HUES64 (cell line): ENCODE data around the gene C11orf65.
A peak's percentile ranks its signal among the peaks of the same experiment; 100 is the strongest.
"Not testable (repeated sequence)": the region's sequence is repeated elsewhere in the genome, so short reads cannot be mapped to it uniquely, and the experiment has no call there.

Experiments used
- H3K27ac ChIP-seq: 2 replicates; pipeline ENCODE4 v1.7.0; 2013; ENCODE audit warnings: low read depth, low read length, inconsistent platforms
- H3K27me3 ChIP-seq: 2 replicates; pipeline ENCODE4 v1.6.1; 2013; ENCODE audit warnings: mild to moderate bottlenecking, low read length; ENCODE audit not compliant: insufficient read depth
- H3K36me3 ChIP-seq: 2 replicates; pipeline ENCODE4 v1.6.1; 2013; ENCODE audit warnings: mild to moderate bottlenecking, low read length; ENCODE audit not compliant: insufficient read depth
- H3K4me1 ChIP-seq: 2 replicates; pipeline ENCODE4 v1.6.1; 2013; ENCODE audit warnings: mild to moderate bottlenecking, low read length, moderate library complexity; ENCODE audit not compliant: insufficient read depth
- H3K4me3 ChIP-seq: 2 replicates; pipeline ENCODE4 v1.5.1; 2013; ENCODE audit warnings: mild to moderate bottlenecking, low read length, moderate library complexity
- H3K9ac ChIP-seq: 2 replicates; pipeline ENCODE4 v1.6.1; 2013; ENCODE audit warnings: mild to moderate bottlenecking, low read depth, low read length
- H3K9me3 ChIP-seq: 2 replicates; pipeline ENCODE4 v1.6.1; 2013; ENCODE audit warnings: low read depth, low read length; ENCODE audit not compliant: insufficient read depth
- WGBS: fragments of 150-250, 120-280 bp; methylation state at CpG from one replicate; pipeline ENCODE4 v1.1.7; 2013; ENCODE audit warnings: missing lambda C conversion rate; 5-methylcytosine and 5-hydroxymethylcytosine counted together

Gene C11orf65

DNA sequence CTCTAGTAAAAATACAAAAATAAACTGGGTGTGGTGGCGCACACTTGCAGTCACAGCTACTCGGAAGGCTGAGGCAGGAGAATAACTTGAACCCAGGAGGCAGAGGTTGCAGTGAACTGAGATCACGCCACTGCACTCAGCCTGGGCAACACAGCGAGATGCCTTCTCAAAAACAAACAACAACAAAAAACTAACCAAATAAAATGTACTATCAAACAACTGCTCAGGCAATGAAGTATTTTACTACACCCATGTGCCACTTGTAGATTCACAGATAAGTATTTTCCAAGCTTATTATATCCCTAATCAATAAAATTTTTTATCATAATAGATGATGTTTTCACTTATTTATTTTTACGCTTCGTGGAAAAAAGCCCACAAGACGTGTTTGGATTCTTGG, 924 bp downstream of the C11orf65 start:
- H3K9ac ChIP-seq = peak overlapping the region; percentile 93; the same call in 1 of the 2 replicates
- H3K27me3 ChIP-seq = no peaks in the 10 kb centered on the region
- no peaks in the 10 kb centered on the region for H3K36me3 ChIP-seq
- H3K27ac ChIP-seq = peak overlapping the region; percentile 91; the same call in 1 of the 2 replicates
- peak overlapping the region; percentile 83 for H3K4me3 ChIP-seq
- WGBS = 91% methylated on average over 7 of the region's 7 CpGs
- no peaks in the 10 kb centered on the region for H3K4me1 ChIP-seq
- no peaks in the 10 kb centered on the region for H3K9me3 ChIP-seq

DNA sequence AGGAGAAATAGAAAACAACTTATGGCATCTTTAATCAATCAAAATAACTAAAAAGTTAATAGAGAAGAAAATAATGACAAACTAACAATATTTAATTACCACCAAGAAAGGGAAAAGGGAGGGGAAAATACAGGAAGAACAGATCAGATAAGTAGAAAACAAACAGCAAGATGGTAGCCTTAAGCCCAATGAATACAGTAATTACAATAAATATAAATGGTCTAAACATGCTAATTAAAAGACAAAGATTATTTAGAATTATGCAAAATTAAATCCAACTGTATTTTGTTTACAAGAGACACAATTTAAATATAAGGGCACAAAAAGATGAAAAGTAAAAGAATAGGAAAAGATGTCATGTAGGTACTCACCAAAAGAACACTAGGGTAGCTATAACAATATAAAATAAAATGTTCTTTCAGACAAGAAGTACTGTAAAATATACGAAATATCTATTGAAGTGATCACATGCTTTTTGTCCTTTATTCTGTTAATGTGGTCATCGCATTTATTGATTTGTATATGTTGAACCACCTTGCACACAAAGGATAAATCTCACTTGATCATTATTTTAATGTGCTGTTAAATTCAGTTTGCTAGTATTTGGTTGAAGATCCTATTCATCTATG, 14.0 kb downstream of the C11orf65 start:
- Histone ChIP-seq H3K9me3 (peaks cover 15% of the 10 kb centered on the region), H3K27me3 (no peaks in the 10 kb centered on the region), H3K27ac (no peak overlapping the region), H3K4me1 (no peaks in the 10 kb centered on the region), H3K4me3 (no peak overlapping the region), H3K36me3 (no peaks in the 10 kb centered on the region), H3K9ac (no peak overlapping the region)
- WGBS = 100% methylated on average over 1 of the region's 2 CpGs

DNA sequence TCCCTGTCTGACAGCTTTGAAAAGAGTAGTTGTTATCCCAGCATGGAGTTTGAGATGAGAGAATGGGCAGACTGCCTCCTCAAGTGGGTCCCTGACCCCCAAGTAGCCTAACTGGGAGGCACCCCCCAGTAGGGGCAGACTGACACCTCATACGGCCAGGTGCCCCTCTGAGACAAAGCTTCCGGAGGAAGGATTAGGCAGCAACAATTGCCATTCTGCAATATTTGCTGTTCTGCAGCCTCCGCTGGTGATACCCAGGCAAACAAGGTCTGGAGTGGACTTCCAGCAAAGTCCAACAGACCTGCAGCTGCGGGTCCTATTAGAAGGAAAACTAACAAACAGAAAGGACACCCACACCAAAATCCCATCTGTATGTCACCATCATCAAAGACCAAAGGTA, 25.9 kb downstream of the C11orf65 start:
- H3K36me3 ChIP-seq, H3K4me1 ChIP-seq, H3K4me3 ChIP-seq, H3K9ac ChIP-seq, H3K27me3 ChIP-seq, H3K27ac ChIP-seq: not testable (repeated sequence)
- WGBS = 97% methylated on average over 4 of the region's 4 CpGs
- peaks cover 25% of the 10 kb centered on the region for H3K9me3 ChIP-seq

DNA sequence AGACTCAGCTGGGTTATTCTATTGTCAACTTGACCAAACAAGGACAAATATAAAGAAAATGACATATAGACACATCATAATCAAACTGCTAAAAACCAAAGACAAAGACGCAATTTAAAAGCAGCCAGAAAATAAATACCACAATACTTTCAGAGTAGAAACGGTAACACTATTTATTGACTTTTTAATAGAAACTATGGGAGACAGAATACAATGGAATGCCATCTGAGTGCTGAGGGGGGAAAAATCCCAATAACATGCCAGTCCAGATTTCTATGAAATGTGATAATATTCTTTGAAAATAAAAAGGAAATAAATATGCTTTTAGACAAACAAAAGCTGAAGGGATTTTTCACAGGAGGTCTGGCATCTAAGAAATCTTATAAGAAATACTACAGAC, 30.7 kb downstream of the C11orf65 start:
- Histone ChIP-seq H3K4me3 (no peak overlapping the region), H3K4me1 (no peaks in the 10 kb centered on the region), H3K36me3 (no peaks in the 10 kb centered on the region), H3K27ac (no peak overlapping the region), H3K9ac (no peak overlapping the region), H3K27me3 (no peaks in the 10 kb centered on the region), H3K9me3 (peaks cover 24% of the 10 kb centered on the region)
- 93% methylated on average over 2 of the region's 2 CpGs for WGBS

DNA sequence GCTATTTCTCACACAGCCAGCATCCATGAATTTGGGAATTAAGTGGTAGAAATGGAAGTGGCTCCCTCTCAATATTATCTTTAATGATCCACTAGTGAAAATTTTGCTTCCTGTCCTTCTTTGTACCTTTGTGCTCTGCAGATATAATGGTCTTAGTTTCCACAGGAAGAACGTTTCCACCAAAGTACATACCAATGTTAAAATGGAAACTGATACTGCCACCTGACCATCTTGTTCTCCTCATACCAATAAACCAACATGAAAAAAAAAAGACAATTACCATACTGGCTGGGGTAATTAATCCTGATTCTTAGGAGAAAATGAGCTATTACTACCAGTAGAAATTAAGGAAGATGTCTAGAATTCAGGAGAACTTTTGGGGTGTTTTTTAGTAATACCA, 32.3 kb downstream of the C11orf65 start:
- 92% methylated on average over 1 of the region's 1 CpG for WGBS
- no peak overlapping the region for H3K9ac ChIP-seq
- no peak overlapping the region for H3K4me3 ChIP-seq
- peaks cover 17% of the 10 kb centered on the region for H3K9me3 ChIP-seq
- no peaks in the 10 kb centered on the region for H3K4me1 ChIP-seq
- H3K36me3 ChIP-seq = no peaks in the 10 kb centered on the region
- no peak overlapping the region for H3K27ac ChIP-seq
- no peaks in the 10 kb centered on the region for H3K27me3 ChIP-seq

DNA sequence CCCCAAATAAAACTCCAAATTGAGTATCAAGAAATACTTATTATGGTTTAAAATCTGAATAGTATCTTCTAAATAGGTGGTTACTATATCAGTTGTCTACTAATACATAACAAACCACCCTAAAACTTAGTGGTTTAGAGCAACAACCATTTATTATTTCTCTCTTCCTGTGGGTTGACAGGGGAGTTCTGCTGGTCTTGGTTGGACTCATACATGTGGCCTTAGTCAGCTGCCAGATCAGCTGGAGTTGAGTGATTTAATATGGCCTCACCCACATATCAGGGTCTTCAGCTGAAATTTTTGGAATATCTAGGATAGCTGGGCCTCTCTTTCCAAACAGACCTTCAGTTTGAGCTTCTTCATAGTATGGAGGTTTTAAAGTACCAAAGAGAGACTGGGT, 34.5 kb downstream of the C11orf65 start:
- Histone ChIP-seq H3K27me3 (no peaks in the 10 kb centered on the region), H3K4me1 (no peaks in the 10 kb centered on the region), H3K9me3 (peaks cover 8% of the 10 kb centered on the region), H3K27ac (no peak overlapping the region), H3K9ac (no peak overlapping the region), H3K36me3 (no peaks in the 10 kb centered on the region), H3K4me3 (no peak overlapping the region)

DNA sequence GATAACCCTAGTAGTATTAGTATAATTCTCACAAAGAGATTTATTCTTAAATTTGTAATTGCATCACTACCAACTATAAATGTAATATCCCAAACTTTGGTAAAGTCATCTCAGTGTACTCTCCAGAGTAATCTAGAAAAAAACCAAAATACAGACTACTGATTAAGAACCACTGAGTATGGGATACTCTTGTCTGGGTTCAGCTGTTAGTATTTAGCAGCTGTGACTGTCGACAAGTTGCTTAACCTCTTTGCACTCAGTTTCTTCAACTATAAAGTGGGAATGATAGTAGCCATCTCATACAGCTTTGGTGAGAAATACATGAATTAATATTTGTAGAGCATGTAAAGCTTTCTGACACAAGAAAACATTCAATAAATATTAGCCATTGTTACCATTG, 35.3 kb downstream of the C11orf65 start:
- no peak overlapping the region for H3K4me3 ChIP-seq
- no peaks in the 10 kb centered on the region for H3K27me3 ChIP-seq
- no peaks in the 10 kb centered on the region for H3K4me1 ChIP-seq
- no peak overlapping the region for H3K9ac ChIP-seq
- no peak overlapping the region for H3K27ac ChIP-seq
- H3K36me3 ChIP-seq = no peaks in the 10 kb centered on the region
- peaks cover 8% of the 10 kb centered on the region for H3K9me3 ChIP-seq
- WGBS = 100% methylated on average over 1 of the region's 1 CpG

DNA sequence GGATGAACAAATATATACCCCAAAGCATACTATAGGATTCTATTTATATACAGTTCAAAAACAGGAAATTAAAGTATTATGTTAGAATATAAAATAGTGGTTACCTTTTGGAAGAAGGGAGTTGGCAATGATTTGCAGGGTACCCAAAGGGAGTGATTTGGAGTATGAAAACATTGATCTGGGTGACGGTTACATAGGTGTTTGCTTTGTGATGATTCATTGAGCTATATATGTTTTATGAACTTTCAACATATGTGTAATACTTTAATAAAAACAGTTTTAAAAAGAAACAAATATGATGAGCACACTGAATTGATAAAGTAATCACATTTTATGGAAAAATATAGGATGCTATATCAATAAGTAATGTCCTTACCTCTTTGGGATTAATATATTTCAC, 36.0 kb downstream of the C11orf65 start:
- H3K27me3 ChIP-seq = no peaks in the 10 kb centered on the region
- no peak overlapping the region for H3K27ac ChIP-seq
- H3K36me3 ChIP-seq = no peaks in the 10 kb centered on the region
- 91% methylated on average over 1 of the region's 1 CpG for WGBS
- H3K9me3 ChIP-seq = peaks cover 3% of the 10 kb centered on the region; the same call in 1 of the 2 replicates
- H3K4me3 ChIP-seq = no peak overlapping the region
- no peaks in the 10 kb centered on the region for H3K4me1 ChIP-seq
- no peak overlapping the region for H3K9ac ChIP-seq

DNA sequence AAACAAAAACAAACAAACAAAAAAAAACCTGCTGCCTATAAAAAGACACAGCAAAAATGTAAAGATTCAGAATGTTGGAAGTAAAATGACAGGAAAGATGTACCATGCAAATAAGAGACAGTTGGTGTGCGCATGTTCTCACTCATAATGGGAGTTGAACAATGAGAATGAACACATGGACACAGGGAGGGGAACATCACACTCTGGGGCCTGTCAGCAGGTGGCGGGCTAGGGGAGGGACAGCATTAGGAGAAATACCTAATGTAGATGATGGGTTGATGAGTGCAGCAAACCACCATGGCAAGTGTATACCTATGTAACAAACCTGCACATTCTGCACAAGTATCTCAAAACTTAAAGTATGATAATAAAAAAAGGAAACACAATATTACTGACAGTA, 49.8 kb downstream of the C11orf65 start:
- H3K36me3 ChIP-seq = not testable (repeated sequence)
- WGBS = 89% methylated on average over 2 of the region's 2 CpGs

DNA sequence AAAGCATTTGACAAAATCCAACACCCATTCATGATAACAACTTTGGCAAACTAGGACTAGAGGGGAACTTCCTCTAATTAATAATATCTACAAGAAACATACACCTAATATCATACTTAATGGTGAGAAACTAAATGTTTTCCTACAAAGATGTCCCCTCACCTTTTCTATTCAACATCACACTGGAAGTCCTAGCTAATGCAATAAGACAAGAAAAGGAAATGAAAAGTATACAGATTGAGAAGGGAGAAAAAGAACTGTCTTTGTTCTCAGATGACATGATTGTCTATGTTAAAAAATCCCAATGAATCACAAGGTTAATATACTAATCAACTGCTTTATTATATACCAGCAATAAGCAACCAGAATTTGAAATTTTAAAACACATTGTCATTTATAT, 52.4 kb downstream of the C11orf65 start:
- Histone ChIP-seq H3K4me1 (no peaks in the 10 kb centered on the region), H3K27ac (no peak overlapping the region), H3K27me3 (no peaks in the 10 kb centered on the region), H3K36me3 (no peaks in the 10 kb centered on the region), H3K9ac (no peak overlapping the region), H3K9me3 (peaks cover 18% of the 10 kb centered on the region; the same call in 1 of the 2 replicates), H3K4me3 (no peak overlapping the region)

More for the DNA sequence above, 49.8 kb downstream of the C11orf65 start:
- not testable (repeated sequence) for H3K9ac ChIP-seq, H3K4me3 ChIP-seq, H3K27me3 ChIP-seq, H3K4me1 ChIP-seq, H3K27ac ChIP-seq
- H3K9me3 ChIP-seq = peaks cover 18% of the 10 kb centered on the region; the same call in 1 of the 2 replicates

DNA sequence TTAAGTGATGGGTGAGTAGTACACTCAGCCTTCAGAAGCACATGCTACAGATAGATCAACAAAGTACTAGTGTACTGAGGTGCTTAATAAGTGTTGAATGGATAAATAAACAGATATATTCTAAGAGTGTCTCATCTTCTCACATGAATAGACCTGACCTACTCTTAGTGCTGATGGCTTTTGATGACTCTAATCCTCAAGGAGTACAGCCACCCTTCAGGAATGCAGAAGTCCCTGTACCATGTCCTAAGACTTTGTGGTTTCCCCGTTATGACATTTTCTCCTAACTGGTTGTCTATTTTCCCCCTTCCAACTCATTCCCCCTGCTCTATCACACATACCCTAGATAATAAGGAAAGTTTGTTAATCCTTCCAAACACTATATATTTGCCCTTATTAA, 61.6 kb downstream of the C11orf65 start:
- Histone ChIP-seq H3K4me1 (no peaks in the 10 kb centered on the region), H3K9me3 (no peaks in the 10 kb centered on the region; the same call in 1 of the 2 replicates), H3K27me3 (no peaks in the 10 kb centered on the region), H3K9ac (no peak overlapping the region), H3K36me3 (no peaks in the 10 kb centered on the region), H3K27ac (no peak overlapping the region), H3K4me3 (no peak overlapping the region)
- 100% methylated on average over 1 of the region's 1 CpG for WGBS

DNA sequence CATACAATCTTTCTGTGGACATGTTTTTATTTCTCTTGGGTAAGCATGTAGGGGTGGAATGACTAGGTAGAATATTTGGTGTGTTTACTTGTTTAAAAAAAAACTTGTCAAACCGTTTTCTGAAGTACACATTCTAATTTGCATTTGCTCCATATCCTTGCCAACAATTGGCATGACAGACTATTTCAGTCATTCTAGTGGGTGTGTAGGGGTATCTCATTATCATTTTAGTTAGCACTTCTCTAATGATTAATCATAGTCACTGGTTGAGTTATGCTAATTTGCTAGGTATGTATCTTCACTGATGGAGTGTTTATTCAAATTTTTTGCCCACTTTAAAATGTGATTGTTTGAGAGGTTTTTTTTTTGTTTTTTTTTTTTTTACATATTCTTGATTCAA, 64.3 kb downstream of the C11orf65 start:
- no peak overlapping the region for H3K27ac ChIP-seq
- no peaks in the 10 kb centered on the region for H3K9me3 ChIP-seq
- no peak overlapping the region for H3K9ac ChIP-seq
- no peak overlapping the region for H3K4me3 ChIP-seq
- H3K4me1 ChIP-seq = no peaks in the 10 kb centered on the region
- no peaks in the 10 kb centered on the region for H3K27me3 ChIP-seq
- no CpG with 5 or more reads among the region's 1 CpG for WGBS
- H3K36me3 ChIP-seq = no peaks in the 10 kb centered on the region
